HG03097 (cell line): ENCODE results near the gene CCNJL.
"Not testable (repeated sequence)": the region's sequence is repeated elsewhere in the genome, so short reads cannot be mapped to it uniquely, and the experiment has no call there.

ENCODE experiments used
- ATAC-seq: cut with Tn5 transposase; IDR thresholded peaks from one replicate; pipeline ENCODE4 v1.9.1; 2021; ENCODE audit not compliant: unreplicated experiment, low FRiP score

The CCNJL gene

DNA sequence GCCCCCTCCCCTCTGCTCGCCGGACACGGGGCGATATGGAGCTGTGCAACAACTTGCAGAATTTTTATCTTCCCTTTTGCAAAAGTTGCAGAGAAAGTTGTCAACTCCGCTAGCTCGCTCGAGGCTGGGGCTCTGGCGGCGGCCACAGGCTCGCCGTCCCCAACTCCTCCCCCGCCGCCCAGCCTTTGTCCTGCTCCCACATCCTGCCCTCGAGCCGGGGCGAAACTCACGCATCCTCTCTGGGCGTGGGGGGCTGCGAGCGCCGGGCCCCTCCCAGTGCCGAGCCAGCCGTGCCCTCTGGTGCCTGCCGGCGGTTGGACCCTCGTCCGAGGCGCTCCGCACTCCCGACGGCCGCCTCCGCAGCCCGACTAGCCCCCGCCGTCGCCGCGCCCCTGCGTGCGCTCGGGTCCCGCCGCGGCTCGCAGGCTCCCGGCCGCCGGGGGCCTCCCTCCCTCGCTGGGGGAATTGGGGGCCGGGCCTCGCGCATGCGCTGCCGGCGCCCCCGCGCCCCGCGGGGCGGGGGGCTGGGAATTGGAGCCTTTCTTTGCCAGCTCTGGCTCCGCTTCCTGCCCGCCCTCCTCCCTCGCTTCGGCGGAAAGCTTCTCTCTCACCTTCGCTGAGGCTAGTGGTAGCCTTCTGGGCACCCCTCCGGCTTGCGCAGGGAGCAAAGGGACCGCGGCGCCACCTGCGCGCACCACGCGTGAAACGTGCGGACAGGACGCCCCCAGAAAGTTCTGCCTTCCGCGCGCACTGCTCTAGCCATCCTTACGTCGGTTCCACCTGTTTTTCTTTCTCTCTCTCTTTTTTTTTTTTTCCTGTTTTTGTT, at the start of gene CCNJL:
Gene CCNJL (minus strand): TSS at position 431 of the 826 bp plus-strand sequence. CDS start 641 bp downstream, outside the sequence.
- ATAC-seq, result peak; percentile 57

DNA sequence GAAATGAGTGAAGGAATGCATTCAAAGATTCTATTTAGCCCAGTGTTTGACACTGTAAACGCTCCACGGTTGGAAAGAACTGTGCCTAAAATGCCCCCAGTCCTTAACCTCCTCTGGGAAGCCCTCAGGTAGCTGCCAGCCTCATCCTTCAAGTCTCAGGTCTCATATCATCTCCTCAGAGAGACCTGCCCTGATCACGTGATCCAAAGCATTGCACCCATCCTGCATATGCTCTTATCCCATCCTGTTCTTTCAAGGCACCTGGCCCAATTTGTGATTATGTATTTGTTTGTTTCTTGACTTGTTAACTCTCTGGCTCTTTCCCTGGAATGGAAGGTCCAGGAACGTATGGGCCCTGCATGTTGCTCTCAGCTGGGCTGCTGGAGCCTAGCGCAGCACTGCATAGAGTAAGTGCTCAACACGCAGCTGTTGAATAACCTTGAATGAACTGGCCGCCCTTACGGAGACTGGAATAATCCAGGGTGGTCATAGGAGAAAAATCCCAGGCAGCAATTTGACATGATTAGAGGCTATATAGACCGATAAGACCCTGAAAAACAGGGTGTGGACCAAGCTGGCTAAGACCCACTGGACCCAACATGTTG, 49.4 kb upstream of the CCNJL start:
- no peak for ATAC-seq

GRCh38 chr5:160360310-160360709, 47.9 kb upstream of the CCNJL start:
- no peak for ATAC-seq

GRCh38 chr5:160359816-160360215, 47.5 kb upstream of the CCNJL start:
- no peak for ATAC-seq

- ATAC-seq, result no peak
Observed at GRCh38 chr5:160359242-160359641, 46.9 kb upstream of the CCNJL start.

- no peak for ATAC-seq
Observed at GRCh38 chr5:160357861-160358411, 45.6 kb upstream of the CCNJL start.

- no peak for ATAC-seq
Observed at GRCh38 chr5:160357394-160357793, 45.0 kb upstream of the CCNJL start.

DNA sequence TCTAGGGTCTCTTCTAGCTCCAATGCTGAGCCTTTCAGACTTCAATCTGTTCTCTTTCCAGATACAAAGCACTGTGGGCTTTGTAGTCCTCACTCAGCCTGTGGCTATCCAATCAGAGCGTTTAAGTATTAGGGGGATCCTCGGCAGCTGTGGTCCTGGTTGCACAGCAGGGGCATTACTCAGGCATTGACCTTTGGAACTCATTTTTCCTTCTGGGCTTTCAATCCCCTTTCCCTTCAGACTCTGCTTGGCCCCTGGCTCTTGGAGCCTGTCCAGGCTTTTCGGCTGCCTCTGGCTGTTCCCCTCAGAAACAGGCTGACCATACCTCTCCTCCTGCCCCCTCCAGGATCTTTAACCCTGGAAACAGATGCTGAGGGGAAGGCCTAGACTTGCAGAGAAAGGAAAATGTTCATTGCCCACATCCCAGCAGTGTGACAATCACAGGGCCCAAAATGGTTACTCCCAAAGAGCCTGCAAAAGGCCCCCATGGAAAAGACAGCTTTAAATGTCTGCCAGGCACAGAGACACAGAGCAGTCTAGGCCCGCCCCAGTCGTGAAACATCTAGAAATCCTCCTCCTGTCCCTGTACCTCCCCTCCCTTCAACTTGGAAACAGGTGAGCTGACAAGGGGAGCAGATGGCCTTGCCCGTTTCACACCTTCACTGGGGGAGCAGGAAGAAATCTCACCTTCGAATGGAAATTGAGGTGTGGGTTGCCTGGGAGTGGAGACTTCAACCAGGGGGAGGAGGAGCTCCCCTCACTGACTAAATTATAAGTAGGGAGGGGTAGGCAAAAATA, 44.4 kb upstream of the CCNJL start:
- no peak for ATAC-seq

DNA sequence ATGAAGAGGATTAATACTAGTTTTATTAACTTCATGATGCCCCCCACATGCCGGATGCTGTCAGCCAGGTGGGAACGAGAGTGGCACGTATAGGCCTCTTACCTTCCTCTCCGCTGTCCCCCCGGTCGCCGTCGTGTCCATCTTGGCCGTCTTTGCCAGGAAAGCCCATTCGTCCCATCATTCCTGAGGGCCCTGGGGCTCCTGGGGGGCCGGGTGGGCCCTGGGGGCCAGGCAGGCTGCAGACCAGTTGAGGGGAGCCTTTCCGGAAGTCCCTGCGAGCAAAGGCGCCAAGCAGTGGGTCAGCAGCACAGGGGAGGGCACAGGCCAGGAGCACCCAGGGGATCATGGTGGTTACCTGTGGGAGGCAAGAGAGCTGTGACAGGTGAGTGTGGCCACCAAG, 42.3 kb upstream of the CCNJL start:
- ATAC-seq, result no peak

- ATAC-seq, result no peak
Observed at GRCh38 chr5:160353379-160353778, 41.0 kb upstream of the CCNJL start.

GRCh38 chr5:160352308-160352707, 39.9 kb upstream of the CCNJL start:
- no peak for ATAC-seq

DNA sequence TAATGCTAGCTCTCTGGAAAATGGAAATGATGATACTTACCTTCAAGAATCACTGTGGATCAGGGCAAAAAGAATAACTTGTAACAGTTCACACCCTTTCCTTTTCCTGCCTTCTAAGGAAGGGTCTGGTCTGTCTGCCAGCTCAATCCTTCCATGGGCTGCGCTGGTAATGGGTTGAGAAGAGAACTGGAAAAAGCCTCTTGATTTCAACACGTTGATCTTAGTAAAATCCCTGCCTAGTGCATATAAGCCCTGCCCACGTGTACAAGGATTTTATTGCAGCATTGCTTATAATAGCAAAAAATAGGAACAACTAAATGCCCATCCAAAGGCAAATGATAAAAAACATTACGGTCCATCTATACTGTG, 37.6 kb upstream of the CCNJL start:
- no peak for ATAC-seq

DNA sequence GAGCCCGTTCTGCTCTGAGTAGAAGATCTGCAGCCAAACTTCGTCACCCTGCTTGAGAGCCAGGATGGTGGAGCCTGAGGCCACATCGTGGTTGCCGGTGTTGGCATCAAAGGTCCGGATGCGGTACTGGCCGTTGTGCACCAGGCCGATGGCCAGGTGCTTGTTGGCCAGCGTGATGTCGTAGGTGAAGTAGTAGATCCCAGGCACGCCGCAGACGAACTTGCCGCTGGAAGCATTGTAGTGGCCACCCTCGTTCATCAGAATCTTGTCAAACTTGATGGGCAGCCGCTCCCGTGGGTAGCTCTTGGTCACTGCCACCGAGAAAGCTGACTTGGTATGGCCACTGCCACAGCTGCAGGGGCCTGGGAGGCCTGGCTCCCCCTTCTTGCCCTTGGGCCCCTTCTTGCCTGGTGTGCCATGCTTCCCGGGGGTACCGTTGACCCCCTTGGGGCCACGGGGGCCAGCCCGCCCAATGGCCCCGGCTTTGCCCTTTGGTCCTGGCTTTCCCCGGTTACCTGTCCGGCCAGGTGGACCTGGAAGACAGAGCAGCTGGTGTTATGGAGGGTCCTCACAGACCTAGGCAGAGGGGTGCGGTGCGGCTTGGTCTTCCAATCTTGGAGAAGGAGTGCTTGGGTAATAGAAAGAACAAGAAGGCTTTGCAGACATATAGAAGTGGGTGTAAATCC, 37.0 kb upstream of the CCNJL start:
- no peak for ATAC-seq

GRCh38 chr5:160348080-160348479, 35.7 kb upstream of the CCNJL start:
- ATAC-seq, result no peak

- no peak for ATAC-seq
Observed at GRCh38 chr5:160347448-160347847, 35.1 kb upstream of the CCNJL start.

DNA sequence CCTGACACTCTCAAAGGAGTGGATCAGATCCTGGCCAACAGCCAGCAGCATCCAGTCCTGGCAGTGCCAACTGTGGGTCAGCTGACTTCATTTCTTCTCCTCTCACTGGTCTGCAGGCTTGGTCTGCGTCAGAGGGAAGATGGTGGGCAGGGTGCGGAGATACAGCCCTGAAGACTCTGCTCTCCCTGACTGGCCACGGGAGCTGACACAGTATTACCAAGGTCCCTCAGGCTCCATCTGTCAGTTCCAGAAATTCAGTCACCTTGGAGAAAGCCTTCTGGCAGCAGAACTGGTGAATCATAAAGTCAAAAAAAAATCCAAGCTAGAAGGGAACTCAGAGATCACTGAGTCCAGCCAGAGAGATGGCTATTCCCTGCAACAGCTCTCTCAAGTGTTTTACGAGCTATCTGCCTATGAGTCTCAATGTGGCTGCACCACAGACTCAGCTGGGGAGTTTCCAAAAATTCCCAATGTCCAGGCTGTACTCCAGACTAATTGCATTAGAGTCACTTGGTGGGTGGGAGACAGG, 30.1 kb upstream of the CCNJL start:
- no peak for ATAC-seq

DNA sequence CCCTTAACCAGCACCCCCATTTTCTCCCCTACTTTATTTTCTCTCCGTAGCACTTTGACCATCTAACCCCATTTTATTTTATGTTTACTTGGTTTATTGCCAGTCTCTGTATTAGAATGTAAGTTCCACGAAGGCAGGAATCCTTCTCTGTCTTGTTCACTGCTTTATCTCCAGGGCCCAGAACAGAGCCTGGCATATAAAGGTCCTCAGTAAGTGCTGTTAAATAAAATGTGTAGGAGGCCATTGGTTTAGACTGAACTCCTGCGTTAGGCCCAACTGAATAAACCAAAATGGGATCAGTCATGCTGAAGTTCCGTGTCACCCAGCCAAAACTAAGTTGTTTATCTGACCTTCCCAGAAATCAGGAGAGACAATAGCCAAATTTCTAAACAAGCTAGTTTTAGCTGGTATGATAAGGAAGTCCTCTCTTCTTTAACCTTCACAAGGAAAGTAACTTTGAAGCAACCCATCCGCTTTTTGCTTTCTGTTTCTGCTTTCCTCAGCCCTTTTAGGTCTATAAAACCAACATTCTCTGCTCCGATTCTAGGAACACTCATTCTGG, 29.0 kb upstream of the CCNJL start:
- no peak for ATAC-seq

GRCh38 chr5:160340513-160340912, 28.1 kb upstream of the CCNJL start:
- ATAC-seq, result not testable (repeated sequence)

GRCh38 chr5:160339406-160340130, 27.2 kb upstream of the CCNJL start:
- no peak for ATAC-seq
